ENCODE results near the gene SLC24A3.

- TF ChIP-seq SP1 (IDR thresholded peaks at IDR 0.05) (no peak), FOXK2 (IDR thresholded peaks at IDR 0.05) (no peak), TARDBP (IDR thresholded peaks at IDR 0.05) (no peak), BHLHE40 (IDR thresholded peaks at IDR 0.05; ENCODE audit: borderline replicate concordance) (no peak), FOXM1 (IDR thresholded peaks at IDR 0.05; ENCODE audit: borderline replicate concordance) (no peak), HDGF (IDR thresholded peaks at IDR 0.05; ENCODE audit: borderline replicate concordance) (no peak), ZNF384 (IDR thresholded peaks at IDR 0.05) (no peak), NFRKB (IDR thresholded peaks at IDR 0.05) (no peak), SUZ12 (IDR thresholded peaks at IDR 0.05) (no peak), FOXA1 (IDR thresholded peaks at IDR 0.05) (no peak)
These were observed 39.5 kb downstream of the SLC24A3 start for GRCh38 chr20:19251958-19252357.
